HuH-7.5 (cell line): ENCODE measurements around the gene PCBD2.
"Not testable (repeated sequence)": the region's sequence is repeated elsewhere in the genome, so short reads cannot be mapped to it uniquely, and the experiment has no call there.

Experiments
- DNase-seq: peaks from one replicate; pipeline ENCODE4 v3.0.0; 2011; ENCODE audit warnings: low spot score

Gene PCBD2

DNA sequence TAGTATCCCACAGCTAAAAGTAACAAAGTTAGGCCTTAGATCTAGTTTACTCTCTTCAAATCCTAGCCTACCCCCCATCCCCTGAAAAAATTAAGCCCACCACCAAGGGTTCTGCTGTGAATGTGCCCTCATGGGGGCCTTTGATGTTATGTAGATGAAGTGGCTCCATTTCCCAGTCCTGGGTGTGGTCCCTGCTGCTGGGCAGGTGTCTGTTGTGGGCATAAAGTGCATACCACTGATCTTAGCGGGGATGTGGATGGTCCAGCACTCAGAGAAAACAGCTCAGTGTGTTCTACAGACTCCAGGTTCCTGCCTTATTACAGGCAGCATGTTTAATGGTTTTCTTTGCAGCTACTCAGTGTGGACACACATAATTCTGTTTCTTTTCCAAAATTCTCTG lies 1.9 kb downstream of the PCBD2 start:
- no peak for DNase-seq

DNA sequence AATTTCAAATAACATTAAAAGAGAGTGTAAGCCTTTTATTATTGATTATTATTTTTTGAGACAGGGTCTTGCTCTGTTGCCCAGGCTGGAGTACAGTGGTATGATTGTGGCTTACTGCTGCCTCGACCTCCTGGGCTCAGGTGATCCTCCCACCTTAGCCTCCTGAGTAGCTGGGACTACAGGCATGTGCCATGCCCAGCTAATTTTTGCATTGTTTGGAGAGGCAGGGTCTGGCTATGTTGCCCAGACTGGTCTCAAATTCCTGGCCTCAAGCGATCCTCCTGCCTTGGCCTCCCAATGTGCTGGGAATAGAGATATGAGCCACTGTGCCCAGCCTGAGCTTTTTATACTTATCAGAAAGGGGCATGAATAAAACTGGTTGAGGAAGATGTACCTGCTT lies 5.8 kb downstream of the PCBD2 start:
- not testable (repeated sequence) for DNase-seq

DNA sequence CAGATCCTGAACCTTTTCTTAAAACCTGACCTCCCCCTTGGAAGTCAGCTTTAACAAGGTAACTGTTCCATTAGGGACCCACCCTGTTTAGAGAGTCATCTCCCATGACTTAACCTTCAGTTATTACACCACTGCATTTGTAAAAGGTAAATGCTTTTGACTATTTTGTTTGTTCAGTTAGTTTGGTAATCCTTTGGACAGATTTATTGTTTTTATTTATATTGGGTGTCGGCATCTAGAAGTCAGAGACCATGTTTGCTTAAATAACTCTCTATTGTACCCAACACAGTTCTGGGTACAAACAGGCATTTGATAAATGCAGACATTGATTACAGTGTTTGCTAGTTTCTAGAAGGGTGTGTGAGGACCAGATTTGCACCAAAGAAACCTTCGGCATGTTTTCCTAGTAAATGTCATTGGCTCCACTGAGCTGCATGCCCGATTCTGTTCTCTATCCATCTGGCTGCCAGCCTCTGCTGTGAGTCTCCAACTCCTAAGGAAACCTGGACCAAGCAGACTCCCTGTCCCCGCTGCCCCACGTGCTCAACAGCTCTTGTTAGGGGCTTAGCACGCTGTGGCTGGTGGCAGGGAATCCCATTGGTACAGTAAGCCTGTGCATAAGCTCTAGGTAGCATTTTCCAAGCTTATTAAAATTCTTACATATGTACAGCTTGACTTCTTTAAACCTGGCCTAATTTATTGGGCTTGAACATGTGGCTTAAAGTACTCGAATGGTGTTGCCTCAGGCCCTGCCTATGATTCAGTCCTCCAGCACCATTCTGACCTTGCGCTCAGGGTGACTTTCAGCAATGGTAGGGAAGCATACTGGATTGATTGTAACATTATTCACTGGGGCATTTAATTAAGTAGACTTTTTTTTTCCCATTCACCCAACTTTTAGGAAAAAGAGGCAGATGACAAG lies 6.6 kb downstream of the PCBD2 start:
- DNase-seq = no peak

DNA sequence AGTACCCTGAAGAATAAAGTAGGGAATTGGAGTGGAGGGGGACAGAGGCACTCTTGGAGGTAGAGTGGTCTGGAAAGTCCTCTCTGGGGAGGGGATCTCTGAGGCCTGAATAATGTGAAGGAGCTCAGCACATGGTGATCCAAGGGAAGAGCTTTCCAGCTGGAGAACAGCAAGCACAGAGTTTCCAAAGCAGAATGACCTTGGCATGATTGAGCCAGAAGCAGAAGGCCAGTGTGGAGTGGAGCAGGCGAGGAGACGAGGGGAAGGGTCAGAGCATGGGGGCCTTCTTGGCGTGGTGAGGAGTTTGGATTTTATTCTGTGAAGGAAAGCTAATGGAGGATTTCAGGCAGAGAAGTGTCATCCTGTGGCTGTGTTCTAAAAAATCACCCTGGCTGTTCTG lies 8.3 kb downstream of the PCBD2 start:
- no peak for DNase-seq

DNA sequence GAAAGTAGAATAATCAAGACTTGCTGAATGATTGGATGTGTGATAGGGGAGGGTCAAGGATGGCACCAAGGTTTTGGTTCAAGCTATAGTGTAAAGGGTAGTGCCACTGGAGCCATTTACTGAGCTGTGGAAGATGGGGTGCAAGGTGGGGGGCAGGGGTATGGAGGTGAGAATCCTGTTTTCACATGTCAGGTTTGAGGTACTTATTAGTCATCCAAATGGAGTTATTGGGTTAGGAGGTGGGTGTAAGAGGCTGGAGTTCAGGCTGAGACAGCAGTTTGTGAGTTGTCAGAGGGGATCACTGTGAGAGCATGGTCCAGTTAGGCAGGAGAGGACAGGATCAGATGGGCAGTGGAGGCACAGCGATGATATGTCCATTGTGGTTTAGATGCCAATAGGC lies 8.9 kb downstream of the PCBD2 start:
- no peak for DNase-seq

DNA sequence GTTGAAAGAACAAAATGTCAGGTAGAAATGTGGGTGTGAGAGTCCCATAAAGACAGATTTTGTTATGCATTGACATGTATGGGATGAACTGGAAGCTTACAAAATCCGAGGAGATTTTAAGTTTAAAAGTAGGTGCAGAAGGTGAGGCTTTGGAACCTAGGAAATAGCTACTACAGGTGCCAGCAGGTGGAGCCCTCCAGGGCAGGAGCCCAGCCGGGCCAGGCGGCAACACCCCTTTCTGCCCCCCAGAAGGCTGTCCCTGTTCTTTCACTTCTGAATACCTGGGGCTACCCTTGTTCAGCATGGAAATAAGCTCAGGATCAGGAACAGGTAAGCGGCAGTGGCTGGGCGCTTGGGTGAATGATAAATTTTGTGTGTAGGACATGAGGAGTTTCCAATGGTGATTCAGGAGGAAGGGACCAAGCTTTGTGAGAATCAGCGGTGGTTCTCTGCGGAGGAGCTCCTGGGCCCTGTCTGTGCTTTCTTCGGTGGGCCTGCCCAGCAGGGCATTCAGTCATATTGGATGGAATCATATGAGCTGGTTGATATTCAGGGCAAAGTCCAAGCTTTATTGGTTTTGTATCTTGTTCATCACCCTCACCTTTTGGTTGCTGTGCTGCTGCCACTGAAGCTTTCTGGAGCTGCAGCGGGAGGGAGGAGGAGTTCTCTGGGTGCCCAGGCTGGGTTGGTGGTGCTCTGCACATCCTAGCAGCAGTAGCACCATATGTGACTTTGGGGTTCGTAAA lies 12.3 kb downstream of the PCBD2 start:
- no peak for DNase-seq

DNA sequence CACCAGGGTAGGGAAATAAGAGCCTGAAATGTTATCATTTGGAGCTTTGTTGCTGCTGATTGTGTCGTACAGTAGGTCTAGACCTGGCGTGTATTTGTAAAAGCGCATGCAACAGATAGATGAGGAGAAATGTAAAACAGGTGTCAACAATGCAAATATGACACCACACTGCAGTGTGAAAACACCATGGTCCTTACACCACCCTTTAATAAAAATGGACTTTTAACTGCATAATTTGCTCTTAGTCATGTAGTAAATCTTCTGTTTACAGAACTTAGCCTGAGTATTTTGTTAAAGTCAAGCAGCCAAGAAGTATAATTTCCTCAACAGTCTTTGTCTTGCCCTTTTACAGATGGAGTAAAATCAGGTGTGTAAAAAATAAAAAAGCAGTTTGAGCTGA lies 13.9 kb downstream of the PCBD2 start:
- DNase-seq = no peak

DNA sequence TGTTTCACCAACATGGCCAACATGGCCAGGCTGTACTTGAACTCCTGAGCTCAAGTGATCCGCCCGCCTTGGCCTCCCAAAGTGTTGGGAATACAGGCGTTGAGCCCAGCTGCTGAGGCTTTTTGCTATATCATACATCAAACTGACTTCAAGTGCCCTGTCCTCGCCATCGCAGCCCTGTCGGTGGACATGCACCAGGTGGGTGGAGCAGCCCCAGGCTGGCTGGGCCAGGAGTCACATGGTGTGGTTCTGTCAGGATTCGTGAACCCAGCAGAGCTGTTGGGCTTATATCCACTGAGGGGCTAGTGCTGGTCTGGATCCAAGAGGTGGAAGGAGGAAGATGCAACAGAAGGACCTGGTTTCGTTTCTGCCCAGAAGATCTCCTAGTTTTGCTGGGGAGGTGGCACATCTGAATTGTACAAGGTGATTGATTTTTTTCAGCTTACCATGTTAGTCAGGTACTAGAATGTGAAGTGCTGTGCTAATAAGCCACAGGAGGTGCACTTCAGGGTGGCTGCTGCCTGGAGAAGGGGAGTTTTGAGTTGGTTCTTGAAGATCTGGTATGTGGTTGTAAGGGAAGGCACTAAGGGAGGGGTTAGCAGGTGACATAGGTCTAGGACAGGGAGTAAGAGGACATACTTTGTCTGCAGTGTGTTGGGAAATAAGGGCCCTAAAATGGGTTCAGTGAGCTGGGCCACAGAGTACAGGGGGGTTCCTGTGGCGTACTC lies 16.1 kb downstream of the PCBD2 start:
- no peak for DNase-seq

DNA sequence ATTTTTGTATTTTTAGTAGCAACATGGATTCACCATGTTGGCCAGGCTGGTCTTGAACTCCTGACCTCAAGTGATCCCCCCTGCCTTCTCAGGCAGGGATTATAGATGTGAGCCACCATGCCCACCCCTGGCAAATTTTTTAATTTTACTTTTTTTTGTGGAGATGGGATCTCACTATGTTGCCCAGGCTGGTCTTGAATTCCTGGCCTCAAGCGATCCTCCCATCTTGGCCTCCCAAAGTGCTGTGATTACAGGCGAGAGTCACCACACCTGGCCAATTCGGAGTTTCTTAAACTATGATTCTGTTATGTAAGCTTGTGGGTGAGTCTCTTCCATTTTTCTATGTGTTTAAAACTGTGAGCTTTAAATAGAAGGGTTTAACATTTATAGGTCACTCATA lies 27.6 kb downstream of the PCBD2 start:
- DNase-seq = no peak

DNA sequence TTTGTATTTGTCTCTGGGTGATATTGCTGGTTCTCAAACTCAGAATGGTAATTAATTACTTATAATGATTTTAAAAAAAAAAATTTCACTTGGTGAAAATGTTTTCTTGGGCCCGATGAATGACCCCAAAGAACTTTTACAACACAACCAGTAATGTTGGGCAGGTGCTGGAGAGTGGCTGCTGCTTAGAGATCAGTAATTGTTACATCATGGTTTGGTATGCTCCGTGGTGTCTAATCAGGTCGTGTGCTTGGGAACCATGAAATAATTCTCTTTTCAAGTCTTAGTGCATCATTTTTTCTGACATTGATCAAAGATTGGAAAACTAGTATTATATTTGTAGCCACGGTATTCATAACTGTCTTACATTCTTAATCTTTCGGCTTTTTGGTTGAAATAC lies 29.3 kb downstream of the PCBD2 start:
- no peak for DNase-seq

DNA sequence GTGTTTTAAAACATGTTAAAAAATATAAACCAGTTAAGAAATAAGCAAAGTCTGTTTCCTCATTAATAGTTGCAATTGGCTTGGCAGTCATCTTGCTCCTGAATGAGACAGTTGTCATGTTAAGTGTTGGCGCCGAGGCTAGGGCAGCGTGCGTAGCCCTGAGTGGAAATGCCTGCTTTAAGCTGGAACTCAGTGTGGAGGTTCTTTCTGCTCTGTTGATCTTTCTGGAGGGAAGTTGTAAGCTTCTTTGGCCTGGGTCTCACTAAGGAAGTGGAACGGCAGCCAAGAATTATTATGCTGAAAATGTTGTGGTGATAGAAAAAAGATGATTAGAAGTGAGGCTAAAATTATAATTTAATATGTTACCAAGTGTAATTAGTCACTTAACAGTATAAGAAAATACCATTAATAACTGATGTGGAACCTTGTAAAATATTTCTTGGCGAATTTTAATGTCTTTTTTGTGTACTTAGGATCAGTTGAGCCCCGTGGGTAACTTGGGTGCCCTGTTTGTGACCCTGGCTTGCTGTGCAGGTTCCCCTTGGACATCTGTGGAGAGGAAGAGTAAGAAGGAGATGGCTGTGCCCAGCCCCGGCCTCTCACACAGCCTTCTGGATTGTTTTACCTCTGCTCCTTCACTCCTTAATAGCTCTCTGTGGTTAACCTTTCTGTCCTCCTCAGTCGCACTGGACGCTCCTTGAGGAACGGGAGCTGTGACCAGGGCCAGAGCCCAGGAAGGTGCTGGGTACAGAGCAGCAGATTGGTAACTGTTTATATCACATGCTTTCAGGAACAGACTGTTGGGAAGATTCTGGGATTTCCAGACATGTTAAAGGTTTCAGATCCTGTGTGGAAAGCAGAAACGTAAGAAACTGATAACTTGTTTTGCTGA lies 31.0 kb downstream of the PCBD2 start:
- DNase-seq = no peak

DNA sequence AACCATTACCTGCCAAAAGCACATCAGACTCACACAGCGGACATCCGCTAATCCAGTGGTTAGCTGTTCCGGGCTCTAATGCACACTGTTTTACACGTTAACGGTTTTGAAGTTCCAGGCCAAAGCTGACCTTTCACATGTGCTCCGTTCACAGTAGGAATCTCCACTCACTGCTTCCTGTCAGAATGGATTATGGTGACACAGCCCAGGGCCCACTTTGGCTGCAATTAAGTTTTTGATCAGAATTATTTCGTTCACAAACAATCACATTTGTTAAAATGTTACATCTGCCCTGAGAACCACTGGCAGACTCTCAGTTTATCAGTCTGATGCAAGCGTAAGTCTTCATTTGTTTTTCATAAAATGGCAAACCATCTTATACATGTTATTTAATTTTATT lies 32.6 kb downstream of the PCBD2 start:
- DNase-seq = no peak

DNA sequence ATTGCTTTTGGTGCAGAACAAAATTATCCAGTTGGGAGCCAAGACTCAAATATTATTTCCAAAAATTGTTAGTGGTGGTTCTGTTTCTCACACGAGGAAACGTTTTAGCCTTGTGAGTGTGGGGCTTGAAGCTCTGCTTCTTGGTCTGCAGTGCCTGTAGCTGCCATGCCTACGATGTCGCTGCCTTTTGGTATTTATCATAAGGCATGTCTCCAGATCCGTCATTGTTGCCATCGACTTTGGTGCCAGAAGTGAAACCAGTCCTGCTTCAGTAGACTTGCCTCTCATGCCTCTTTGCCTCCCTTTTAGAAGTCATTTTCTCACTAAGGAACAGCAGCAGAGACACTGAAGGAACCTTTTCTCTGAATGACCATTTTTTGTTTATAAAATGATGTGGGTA lies 33.1 kb downstream of the PCBD2 start:
- DNase-seq = no peak

DNA sequence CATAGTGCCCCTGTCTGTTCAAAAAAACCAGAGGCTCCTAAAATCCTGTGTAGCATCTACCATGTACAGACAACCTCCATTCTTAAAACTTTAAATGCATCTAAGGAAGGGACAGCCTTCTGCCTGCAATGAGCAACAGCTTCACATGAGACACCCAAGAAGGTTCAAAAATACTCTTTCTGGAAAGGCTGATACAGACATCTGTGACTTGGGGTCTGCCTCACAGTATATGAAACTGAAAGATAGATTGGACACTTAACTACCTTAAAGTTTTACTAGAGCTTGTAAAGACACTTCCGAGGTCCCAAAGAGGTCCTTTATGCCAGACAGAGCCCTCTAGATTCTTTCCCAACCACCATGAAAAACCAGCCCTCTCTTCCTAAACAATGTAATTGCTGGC lies 34.6 kb downstream of the PCBD2 start:
- DNase-seq = no peak

DNA sequence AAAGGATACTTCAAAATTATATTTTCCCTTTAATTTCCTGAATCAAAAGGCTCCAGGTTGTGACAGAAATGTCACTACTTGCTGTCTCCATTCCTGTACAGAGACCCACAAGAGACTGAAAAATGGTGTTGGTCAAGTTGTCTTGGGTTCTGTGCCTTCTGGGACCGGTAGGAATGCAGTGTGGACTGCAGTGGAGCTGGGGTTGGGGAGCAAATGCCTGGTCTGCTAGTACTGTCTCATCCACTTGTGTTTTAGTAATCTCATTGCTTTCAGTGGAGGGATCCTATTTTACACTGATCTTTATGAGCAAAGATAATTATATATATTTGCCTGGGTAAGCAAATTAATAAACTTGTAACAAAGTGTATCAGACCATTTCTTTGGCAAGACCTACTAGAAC lies 38.6 kb downstream of the PCBD2 start:
- no peak for DNase-seq

DNA sequence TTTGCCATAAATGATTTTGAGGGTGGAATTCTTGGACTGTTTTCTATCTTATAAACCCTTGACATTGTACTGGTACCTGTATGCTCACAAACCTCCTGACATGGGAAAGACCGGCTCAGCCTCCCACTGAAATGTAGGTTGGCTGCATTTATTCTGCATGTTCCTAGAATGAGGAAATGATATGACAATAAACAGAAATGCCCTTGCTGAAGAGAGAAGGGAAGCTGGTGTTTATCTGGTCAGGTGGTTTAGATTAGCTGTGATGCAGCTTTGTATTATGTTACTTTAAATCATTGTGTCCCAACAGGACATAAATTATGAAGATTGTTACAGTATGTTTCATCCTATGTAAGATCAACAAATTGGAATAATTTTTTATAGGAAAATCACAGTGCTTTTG lies 39.7 kb downstream of the PCBD2 start:
- no peak for DNase-seq

DNA sequence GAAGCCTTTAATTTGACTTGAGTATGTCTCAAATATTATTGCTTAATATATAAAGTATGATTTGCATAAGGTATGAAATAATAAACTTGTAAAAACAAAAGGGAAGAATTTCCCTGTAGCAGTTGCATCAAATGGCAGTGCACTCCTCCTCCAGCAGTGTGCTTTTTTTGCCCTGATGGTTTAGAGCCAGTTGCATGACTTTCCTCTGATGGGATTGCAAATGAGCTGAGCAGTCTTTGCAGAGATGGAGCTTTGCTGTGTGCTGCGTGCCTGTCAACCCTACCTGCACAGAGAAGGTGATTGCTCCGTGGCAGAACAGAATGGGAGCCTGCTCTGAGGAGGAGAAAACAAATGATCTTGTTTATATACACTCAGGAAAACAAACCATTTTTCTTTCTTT lies 40.1 kb downstream of the PCBD2 start:
- DNase-seq = no peak

DNA sequence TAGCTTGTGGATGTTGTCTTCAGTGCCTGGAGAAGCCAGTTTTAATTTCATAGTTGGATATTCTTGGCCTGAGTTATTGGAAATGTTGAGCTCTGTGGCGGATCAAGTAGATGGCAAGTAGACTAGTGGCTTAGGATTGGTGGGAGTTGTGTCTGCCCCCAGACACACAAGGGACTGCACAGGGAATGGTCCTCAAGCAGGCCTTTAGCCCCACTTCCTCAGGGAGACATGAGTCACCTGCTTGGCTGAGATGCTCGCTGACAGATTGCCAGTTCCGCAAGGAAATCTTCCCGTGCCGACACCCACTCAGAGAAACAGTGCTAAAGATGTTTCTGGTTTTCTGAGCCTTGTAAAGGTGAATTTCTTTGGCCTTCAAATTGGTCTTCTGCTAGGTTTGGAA lies 44.0 kb downstream of the PCBD2 start:
- no peak for DNase-seq

DNA sequence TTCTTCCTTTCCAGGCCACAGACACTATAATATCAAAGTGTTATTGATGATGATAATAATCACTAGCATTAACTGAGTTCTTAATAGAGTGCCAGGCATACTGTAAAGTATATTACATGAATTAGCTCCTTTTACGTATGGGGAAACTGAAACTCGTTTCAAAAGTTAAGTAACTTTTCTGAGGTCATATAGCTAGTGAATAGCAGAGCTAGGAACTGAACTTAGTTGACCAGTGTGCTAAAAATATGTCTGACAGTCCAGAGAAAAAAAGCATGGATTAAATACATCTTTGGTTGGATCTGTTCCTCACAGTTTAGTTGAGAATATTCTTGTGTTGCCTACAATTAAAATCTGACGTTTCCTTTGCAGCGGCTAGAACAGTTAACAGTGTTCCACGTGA lies 44.4 kb downstream of the PCBD2 start:
- DNase-seq = no peak

DNA sequence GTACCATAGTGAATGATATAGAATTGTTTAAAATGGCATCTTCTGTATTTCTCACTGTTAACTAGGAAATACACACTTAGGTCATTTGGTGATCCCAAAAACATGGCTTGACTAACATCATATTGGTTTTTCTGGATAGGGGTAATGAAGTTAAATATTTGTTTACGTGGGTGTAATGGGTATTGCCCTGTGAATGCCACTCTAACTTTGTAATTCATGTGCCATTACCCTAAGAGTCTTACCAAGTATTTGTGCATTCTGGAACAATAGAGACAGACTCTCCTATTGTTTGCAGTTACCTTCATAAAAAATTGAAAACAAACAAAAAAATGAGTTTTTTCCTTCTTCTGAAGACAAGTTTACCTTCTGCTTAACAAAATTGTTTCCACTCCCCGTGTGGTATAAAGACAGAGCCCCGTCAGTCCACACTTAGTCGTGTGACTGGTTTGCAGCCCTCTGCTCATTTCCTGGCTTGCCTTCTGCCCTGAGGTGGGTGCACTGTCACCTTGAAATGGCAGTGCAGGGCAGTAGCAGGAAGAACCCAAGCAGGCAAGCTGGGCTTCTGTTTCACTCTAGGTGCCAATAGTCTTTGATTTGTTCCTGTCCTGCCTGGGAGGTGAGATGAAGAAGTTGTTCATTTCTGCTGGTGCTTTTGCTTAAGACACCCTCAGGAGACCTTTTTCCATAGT lies 53.1 kb downstream of the PCBD2 start:
- DNase-seq = no peak

DNA sequence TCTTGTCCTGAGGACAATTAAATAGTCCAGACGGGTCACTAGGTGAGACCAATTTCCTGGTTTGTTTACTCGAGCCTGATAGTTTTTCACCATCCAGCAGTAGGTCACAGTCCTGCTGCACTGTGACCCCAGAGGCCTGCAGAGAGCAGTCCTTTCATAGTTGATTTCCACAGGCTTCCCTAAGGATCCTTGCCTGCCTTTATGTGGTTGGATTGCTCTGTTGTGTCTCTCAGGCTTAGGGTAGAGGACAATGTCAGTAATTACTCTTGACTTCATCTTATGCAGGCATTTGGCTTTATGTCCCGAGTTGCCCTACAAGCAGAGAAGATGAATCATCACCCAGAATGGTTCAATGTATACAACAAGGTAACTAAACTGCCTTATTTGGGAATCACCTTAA lies 53.8 kb downstream of the PCBD2 start:
- DNase-seq = peak; percentile 34
